Measurements from ENCODE around the gene F13A1.
A peak's percentile ranks its signal among the peaks of the same experiment; 100 is the strongest.

F13A1 gene

DNA sequence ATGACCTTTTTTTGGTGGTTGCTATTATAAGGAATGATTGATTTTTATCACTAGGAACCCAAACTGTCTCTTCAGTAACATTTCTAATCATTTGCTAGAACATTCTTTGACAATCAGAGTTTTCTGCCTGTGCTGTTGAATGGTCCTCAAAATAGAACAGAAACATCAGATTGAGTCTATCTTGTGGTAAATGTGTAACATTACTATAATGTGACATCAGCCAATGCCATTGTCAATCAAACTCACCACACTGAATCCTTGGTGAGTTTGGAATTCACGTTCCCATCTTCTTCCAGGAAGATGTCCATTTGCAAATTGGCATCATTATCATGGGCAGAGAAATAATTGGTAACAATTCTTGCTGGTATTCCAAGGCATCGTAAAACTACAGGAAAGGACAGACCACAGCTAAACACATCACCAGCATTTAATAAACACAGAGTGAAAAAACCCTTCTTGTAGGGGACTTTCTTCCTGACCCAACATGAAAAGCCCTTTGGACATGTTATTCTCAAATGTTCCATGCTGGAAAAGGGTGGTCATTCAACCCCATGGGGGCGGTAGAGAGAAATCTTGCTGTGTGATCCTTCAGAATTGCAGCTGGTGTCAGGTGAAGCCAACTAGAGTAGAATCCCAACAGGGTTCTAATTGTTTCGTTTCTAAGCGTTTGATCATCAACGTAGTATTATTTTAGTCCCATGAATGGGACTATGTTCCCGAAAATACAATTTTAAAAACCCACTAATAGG is 98.5 kb downstream of the F13A1 start:
- TF ChIP-seq, protein P1, sequence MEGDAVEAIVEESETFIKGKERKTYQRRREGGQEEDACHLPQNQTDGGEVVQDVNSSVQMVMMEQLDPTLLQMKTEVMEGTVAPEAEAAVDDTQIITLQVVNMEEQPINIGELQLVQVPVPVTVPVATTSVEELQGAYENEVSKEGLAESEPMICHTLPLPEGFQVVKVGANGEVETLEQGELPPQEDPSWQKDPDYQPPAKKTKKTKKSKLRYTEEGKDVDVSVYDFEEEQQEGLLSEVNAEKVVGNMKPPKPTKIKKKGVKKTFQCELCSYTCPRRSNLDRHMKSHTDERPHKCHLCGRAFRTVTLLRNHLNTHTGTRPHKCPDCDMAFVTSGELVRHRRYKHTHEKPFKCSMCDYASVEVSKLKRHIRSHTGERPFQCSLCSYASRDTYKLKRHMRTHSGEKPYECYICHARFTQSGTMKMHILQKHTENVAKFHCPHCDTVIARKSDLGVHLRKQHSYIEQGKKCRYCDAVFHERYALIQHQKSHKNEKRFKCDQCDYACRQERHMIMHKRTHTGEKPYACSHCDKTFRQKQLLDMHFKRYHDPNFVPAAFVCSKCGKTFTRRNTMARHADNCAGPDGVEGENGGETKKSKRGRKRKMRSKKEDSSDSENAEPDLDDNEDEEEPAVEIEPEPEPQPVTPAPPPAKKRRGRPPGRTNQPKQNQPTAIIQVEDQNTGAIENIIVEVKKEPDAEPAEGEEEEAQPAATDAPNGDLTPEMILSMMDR (IDR thresholded peaks at IDR 0.05; ENCODE audit: poor library complexity, severe bottlenecking) = peak; percentile 12
- no peak for ATAC-seq (ENCODE audit: low read depth)
- H3K4me3 ChIP-seq (ENCODE audit: severe bottlenecking) = no peak overlapping the region
- H3K4me1 ChIP-seq (ENCODE audit: insufficient read depth, poor library complexity, severe bottlenecking) = no peaks in the 10 kb centered on the region
- H3K36me3 ChIP-seq (ENCODE audit: low read depth) = no peaks in the 10 kb centered on the region
- no peaks in the 10 kb centered on the region for H3K9me3 ChIP-seq (ENCODE audit: severe bottlenecking)
- DNase-seq (ENCODE audit: low spot score) = no peak
- no peaks in the 10 kb centered on the region for H3K27me3 ChIP-seq (ENCODE audit: insufficient read depth, poor library complexity, severe bottlenecking)
- no peak overlapping the region for H3K27ac ChIP-seq (ENCODE audit: poor library complexity, severe bottlenecking)

DNA sequence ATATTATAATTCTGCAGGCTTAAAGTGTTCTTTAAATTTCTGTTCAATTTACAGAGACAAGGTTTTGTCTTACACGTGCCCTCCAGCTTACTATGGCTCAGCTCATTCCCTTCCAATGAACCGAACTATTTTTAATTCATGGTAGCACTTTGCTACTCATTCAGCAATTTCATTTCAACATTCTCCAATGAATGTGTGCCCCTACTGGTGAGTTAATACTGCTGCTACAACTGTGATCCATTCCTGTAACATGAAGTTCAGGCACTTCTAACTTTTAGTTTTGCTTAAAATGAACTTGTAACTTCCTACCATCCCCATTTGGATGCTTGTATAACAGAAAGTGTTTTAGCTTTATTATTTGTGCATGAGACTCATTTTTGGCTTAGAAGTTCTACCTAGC is 99.7 kb downstream of the F13A1 start:
- Histone ChIP-seq H3K27me3 (ENCODE audit: insufficient read depth, poor library complexity, severe bottlenecking) (no peaks in the 10 kb centered on the region), H3K4me3 (ENCODE audit: severe bottlenecking) (no peak overlapping the region), H3K36me3 (ENCODE audit: low read depth) (no peaks in the 10 kb centered on the region), H3K9me3 (ENCODE audit: severe bottlenecking) (no peaks in the 10 kb centered on the region), H3K4me1 (ENCODE audit: insufficient read depth, poor library complexity, severe bottlenecking) (no peaks in the 10 kb centered on the region), H3K27ac (ENCODE audit: poor library complexity, severe bottlenecking) (no peak overlapping the region)
- no peak for DNase-seq (ENCODE audit: low spot score)
- TF ChIP-seq, protein P1 (IDR thresholded peaks at IDR 0.05; ENCODE audit: poor library complexity, severe bottlenecking) = peak; percentile 30
- ATAC-seq (ENCODE audit: low read depth) = no peak

GRCh38 chr6:6219716-6220115 is 100.7 kb downstream of the F13A1 start:
- Histone ChIP-seq H3K27ac (ENCODE audit: poor library complexity, severe bottlenecking) (no peak overlapping the region), H3K27me3 (ENCODE audit: insufficient read depth, poor library complexity, severe bottlenecking) (no peaks in the 10 kb centered on the region), H3K9me3 (ENCODE audit: severe bottlenecking) (no peaks in the 10 kb centered on the region), H3K4me3 (ENCODE audit: severe bottlenecking) (no peak overlapping the region), H3K36me3 (ENCODE audit: low read depth) (no peaks in the 10 kb centered on the region), H3K4me1 (ENCODE audit: insufficient read depth, poor library complexity, severe bottlenecking) (no peaks in the 10 kb centered on the region)
- ATAC-seq (ENCODE audit: low read depth) (no peak), DNase-seq (ENCODE audit: low spot score) (no peak)
- TF ChIP-seq, protein P1 (IDR thresholded peaks at IDR 0.05; ENCODE audit: poor library complexity, severe bottlenecking) = no peak

DNA sequence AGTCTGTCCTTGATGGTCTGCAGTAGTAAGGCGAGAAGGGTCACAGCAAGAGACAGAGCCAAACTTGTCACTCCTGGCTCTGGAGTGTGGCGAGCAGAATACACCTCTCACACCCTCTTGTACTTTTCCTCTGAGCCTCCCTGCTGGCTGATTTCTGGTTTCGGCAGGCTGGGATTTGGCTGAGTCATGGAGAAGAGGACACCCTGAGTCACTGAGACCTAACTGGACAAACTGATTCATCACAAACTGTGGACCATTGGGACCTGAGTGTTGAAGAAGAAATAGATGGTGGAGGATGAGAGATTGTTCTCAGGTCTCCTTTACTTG is 101.7 kb downstream of the F13A1 start:
- TF ChIP-seq, protein P1 (IDR thresholded peaks at IDR 0.05; ENCODE audit: poor library complexity, severe bottlenecking) = no peak
- no peak for DNase-seq (ENCODE audit: low spot score)
- Histone ChIP-seq H3K4me1 (ENCODE audit: insufficient read depth, poor library complexity, severe bottlenecking) (no peaks in the 10 kb centered on the region), H3K27ac (ENCODE audit: poor library complexity, severe bottlenecking) (no peak overlapping the region), H3K9me3 (ENCODE audit: severe bottlenecking) (no peaks in the 10 kb centered on the region), H3K36me3 (ENCODE audit: low read depth) (no peaks in the 10 kb centered on the region), H3K4me3 (ENCODE audit: severe bottlenecking) (no peak overlapping the region), H3K27me3 (ENCODE audit: insufficient read depth, poor library complexity, severe bottlenecking) (no peaks in the 10 kb centered on the region)
- peak; percentile 69 for ATAC-seq (ENCODE audit: low read depth)

All from RWPE2 (cell line).